H7 (cell line): ENCODE measurements around the gene LPO. TPM values are rescaled to one million over a fixed set of nuclear protein-coding genes. Genes with fewer than 3 reads are reported as not detected.

Experiments
- DNase-seq: peaks from one replicate; pipeline ENCODE4 v3.0.0; 2012
- H3K27me3 ChIP-seq: 2 replicates; pipeline ENCODE4 v1.6.0; 2011; ENCODE audit warnings: mild to moderate bottlenecking, low read length; ENCODE audit not compliant: control insufficient read depth, insufficient read depth
- H3K36me3 ChIP-seq: replicated peaks from 2 replicates; pipeline ENCODE4 v1.5.1; 2011; ENCODE audit warnings: low read length; ENCODE audit not compliant: control insufficient read depth, insufficient read depth
- H3K4me3 ChIP-seq: 2 replicates; pipeline ENCODE4 v1.5.1; 2011; ENCODE audit warnings: low read depth, mild to moderate bottlenecking, control low read depth, low read length, moderate library complexity; ENCODE audit not compliant: insufficient read depth
- total RNA-seq: library from RNA; depleted of rRNA; stranded (reverse); fragments of >200 nt; shearing (Covaris generic); gene quantifications from 2 replicates; pipeline ENCODE4 v1.2.3, GENCODE V29; 2014

LPO gene
- total RNA-seq, 1 experiment from 2014 or later: not detected

DNA sequence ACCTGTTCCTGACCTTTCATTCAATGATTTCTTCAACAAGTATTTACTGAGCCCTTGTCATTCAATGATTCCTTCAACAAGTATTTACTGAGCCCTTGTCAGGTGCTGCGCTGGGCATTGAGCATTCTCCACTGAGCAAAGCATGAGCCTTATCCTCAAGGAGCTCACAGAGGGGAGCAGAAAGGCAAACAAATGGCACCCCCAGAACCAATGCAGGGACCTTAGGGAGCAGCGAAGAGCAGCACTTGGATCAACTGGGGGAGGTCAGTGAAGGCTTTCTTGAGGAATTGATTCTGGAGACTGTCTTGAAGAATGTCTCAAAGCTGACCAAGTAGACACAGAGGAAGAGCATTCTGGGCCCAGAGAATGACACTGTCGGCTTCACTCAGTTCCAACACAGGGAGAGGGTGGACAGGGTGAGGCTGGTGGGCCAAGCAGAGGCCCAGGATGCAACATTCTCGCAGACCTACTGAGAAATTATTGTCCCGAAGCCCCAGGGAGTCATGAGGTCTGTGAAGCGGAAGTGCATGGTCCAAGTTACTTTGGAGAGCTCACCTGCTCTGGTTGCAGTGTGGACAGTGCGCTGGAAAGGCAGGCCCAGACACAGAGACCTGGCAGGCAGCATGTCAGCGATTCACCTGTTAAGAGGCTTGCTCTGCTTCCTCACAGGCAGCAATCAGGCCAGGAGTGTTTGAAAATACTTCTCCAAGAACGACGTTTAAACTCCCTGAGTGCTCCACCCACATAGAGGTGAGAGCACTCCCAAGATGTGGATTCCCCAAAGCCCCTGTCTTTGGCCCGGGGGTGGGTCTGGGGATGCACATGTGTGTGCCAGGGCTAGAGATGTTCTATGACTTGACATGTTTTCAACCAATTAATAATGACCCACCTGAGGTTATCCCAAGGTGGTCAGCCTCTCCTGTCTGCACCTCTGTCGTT is 45.6 kb downstream of the LPO start:
- H3K36me3 ChIP-seq: no peaks in the 10 kb centered on the region
- H3K27me3 ChIP-seq: peaks cover 11% of the 10 kb centered on the region
- DNase-seq: no peak
- no peak overlapping the region for H3K4me3 ChIP-seq

DNA sequence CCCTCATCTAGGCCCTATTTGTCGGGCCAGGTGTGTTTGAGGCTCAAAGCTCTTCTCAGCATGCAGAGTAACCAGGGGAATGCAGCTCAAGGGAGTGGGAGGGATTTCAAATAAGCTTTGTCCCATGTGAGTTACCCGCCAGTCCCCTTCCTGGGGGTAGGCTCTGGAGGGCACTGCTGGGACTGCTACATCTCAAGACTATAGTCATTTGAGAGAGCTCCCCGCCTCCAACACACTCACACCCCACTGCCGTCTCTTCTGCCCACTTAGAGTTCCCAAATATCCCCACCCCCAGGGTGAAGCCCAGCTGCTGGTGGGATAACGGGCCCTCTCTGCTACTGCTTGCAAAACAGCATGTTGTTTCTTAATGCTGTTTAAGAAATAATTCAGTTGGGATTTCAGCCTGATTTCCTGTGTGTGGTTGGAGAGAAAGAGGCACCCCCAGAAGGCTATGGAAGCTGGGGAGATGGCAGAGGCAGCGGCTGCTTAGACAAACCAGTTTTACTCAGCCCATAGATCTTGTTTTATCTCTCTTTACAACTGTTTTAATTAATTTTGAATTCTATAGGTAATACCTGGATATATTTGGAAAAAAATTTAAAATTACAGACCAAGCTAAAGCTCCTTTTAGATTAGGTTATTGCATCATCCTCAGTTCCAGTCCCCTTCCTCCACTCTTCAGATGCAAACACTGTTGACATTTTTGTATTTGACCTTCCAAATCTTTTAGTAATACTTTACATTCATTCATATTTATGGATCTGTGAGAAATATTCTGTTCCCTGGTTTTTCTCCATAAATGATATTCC is 46.4 kb downstream of the LPO start:
- no peaks in the 10 kb centered on the region for H3K36me3 ChIP-seq
- H3K27me3 ChIP-seq: peaks cover 3% of the 10 kb centered on the region; the same call in 1 of the 2 replicates
- no peak overlapping the region for H3K4me3 ChIP-seq
- DNase-seq: peak; percentile 80

DNA sequence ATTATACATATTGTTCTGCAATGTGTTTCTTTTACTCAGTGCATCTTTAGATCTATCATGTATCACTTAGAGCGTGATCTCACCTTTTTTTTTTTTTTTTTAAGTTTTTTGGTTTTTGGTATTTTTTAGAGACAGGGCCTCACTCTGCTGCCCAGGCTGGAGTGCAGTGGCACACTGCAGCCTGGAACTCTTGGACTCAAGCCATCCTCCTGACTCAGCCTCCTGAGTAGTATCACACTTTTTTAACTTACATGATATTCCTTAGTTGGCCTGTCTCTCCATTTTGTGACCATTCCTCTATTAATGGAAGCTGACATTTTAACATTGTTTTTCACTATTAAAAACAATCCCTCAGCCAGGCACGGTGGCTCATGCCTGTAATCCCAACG is 47.0 kb downstream of the LPO start:
- DNase-seq: no peak
- Histone ChIP-seq H3K36me3 (no peaks in the 10 kb centered on the region), H3K27me3 (no peaks in the 10 kb centered on the region; the same call in 1 of the 2 replicates), H3K4me3 (no peak overlapping the region)

DNA sequence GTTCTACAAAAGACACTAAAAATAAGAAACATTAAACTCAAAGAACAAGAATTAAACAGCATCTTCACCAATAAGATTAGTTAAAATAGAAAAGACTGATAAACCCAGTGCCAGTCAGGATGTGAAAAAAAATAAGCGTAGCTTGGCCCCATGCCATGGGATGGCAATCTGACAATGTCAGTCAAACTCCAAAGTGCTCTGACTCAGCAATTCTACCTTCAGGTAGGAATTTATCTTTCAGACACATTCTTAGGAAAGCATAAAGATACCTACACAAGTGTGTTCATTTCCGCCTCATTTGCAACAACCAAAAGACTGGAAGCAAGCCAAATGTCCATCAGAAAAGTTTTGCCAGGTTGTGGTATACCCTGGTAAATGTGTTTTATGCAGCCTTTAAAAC is 51.5 kb downstream of the LPO start:
- Histone ChIP-seq H3K27me3 (no peaks in the 10 kb centered on the region), H3K4me3 (no peak overlapping the region), H3K36me3 (no peaks in the 10 kb centered on the region)
- DNase-seq: no peak

DNA sequence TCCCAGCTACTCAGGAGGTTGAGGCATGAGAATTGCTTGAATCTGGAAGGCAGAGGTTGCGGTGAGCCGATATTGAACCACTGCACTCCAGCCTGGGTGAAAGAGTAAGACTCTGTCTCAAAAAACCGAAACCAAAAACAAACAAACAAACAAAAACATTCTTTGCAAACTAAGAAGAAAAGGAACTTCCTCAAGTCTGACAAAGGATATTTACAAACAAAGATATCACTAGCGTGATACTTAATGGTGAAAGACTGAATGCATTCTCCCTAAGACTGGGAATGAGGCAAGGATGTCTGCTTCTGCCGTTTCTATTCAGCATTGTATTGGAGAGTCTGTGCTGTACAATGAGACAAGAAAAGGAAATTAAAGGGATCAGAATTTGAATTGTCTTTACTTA is 52.9 kb downstream of the LPO start:
- H3K4me3 ChIP-seq: no peak overlapping the region
- no peak for DNase-seq
- no peaks in the 10 kb centered on the region for H3K36me3 ChIP-seq
- no peaks in the 10 kb centered on the region for H3K27me3 ChIP-seq

DNA sequence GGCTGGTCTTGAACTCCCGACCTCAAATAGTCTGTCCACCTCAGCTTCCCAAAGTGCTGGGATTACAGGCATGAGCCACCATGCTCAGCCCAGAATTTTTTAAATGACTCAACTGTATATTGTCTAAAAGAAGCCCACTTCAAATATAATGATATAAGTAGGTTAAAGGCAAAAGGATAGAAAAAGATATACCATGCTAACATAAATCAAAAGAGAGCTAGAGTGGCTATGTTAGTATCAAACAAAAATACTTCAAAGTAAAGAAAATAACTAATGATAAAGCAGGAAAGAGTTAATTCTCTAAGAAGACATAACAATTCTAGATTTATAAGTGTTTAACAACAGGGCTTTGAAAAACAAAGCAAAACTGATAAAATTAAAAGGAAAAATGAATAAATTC is 55.6 kb downstream of the LPO start:
- Histone ChIP-seq H3K4me3 (no peak overlapping the region), H3K27me3 (no peaks in the 10 kb centered on the region), H3K36me3 (no peaks in the 10 kb centered on the region)
- no peak for DNase-seq

DNA sequence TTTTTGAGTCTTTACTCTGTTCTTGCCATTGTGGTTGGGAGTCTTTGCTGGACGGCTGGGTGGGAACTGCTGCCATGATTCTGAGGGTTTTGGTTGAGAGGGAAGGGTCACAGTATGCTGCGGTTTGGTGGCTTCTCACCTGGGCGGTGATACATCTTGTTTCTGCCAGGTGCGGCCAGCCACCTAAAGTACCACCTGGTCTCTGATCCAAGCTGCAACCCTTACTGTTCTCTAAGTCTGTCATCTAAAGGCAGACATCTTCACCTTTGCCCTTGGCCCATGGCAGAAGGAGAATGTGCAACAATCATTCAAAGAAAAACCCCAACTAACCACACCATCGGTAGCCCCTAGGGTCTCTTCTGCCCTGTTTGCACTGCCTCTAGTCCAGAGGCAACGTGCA is 62.0 kb downstream of the LPO start:
- DNase-seq: peak; percentile 22
- H3K36me3 ChIP-seq: no peaks in the 10 kb centered on the region
- no peak overlapping the region for H3K4me3 ChIP-seq
- no peaks in the 10 kb centered on the region; the same call in 1 of the 2 replicates for H3K27me3 ChIP-seq

DNA sequence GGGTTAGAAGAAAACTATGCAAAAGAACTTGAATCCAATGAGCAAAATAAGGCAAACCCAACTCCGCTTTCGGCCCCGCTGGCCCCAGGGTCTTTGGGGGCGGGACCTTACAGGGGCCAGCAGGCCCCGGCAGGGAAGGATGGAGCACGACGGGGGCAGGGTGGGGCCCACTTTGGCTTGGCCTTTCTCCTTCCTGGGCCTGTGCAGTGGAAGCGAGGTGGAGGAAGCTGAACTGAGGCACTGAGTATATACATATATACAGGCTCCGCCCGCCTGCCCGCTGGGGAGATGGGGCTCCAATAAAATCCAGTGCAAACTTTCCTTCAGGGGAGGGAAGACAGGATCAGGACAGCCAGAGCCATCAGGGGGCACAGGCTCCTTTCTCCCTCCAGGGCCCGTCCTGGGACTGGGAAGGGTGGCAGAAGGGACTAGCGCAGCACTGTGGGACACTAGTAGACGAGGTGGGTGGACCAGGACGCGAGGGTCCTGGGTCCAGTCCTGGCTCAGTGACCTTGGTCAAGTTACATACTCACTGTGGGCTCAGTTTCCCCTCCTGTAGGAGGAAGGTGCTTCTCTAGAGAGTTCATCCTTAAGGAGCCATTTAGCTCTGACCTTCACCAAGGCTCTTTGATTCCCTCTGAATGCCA is 63.2 kb downstream of the LPO start:
- peak; percentile 48 for DNase-seq
- H3K36me3 ChIP-seq: no peaks in the 10 kb centered on the region
- H3K4me3 ChIP-seq: no peak overlapping the region
- no peaks in the 10 kb centered on the region; the same call in 1 of the 2 replicates for H3K27me3 ChIP-seq

DNA sequence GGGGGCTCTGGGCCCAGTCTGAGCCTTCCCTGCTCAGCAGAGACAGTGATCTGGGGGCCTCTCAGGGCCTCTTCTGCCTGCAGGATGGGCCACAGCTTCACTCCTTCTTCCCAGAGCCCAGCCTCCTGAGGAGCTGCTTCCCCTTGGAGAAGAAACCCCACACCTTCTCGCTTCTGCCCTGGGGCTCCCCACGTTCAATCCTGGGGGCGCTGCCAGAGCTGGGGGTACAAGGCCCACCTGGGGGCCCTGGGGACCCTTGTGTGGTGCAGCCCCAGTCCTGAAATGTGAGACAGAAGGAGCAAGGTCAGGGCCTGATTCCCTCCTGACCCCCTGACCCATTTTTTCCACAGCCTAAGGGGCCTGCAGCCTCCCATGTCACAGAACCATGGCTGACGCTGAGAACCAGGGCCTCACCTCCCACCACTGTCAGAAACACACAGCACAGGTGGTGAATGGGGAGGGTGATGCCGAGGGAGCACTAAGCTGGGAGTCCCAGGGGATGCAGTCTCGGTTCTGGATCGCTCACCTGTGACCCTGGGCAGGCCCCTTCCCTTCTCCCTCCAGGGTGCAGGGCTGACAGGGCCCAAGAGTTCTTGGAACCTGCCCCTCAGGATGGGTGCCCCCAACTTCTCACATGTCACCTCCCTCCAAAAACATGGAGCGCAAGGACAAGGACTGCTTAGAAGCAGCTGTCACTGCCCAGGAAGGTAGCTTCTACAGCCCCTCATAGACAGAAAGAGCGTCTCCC is 64.0 kb downstream of the LPO start:
- no peak overlapping the region for H3K4me3 ChIP-seq

DNA sequence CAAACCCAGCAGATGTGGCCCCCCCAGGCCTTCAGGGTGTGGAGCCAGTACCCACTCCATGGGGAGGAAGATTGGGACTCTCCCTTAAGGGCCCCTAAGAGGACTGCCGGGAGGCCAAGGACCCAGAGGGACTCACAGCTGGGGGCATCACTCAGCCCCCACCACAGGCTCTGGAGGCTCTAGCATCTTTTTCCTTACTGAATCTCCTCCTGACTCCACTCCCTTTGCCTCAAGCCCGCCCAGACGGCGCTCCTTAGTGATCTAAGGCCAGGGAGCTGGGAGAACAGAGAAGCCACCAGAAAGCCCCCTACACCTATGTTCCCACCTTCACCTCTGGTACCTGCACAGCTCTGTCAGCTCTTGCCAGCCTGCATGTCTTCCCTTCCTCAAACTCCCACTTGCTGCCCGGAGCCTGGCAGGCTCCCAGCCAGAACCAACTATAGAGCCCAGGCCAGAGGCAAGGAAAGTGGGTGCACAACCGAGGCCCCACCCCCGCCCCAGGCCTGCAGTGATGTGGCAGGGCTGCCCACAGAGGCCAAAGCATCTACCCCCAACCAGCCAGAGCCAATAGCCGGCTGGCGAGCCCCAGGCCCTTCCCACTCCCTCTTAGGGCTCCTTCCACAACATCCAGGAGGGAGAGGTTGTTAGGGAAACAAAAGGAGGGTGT is 64.7 kb downstream of the LPO start:
- Histone ChIP-seq H3K36me3 (no peaks in the 10 kb centered on the region; the same call in 1 of the 2 replicates), H3K27me3 (no peaks in the 10 kb centered on the region; the same call in 1 of the 2 replicates), H3K4me3 (no peak overlapping the region)
- peak; percentile 70 for DNase-seq

More for the DNA sequence above, 64.0 kb downstream of the LPO start:
- DNase-seq: peak; percentile 38
- Histone ChIP-seq H3K27me3 (no peaks in the 10 kb centered on the region; the same call in 1 of the 2 replicates), H3K36me3 (no peaks in the 10 kb centered on the region; the same call in 1 of the 2 replicates)

DNA sequence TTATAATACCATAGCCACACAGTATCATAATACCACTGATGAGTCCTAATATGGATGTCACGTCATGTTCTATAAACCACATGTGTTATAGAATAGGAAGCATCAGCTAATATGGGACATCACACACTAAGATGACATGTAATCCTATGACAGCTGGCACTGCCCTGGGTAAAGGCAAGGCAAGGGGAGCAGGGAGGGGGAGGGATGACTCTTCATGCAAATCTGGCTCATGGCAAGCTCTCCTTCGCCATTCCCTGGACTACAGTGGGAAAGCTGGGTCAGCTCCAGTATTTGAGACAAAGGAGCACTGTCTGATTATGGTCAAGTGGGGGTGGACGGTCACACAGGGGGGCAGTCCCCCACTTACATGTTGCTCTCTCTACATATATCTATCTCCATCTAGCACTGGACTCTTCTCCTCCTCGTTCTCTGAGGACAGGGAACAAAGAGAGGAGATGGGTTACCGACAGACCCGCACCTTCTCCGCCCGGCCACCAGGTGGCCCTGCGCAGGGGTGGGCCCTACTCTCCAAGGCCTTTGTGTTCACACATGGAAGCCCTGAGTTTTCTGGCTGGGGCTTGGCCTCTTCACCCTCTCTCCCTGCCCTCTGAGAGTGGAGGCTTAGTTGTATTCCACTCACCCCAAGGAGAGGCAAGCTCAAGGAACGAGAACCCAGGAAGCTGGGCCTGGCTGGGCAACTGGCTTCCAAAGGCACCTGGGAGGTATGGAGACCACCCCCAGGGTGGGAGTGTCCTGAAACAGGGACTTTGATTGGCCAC is 65.8 kb downstream of the LPO start:
- Histone ChIP-seq H3K4me3 (no peak overlapping the region), H3K27me3 (no peaks in the 10 kb centered on the region; the same call in 1 of the 2 replicates), H3K36me3 (no peaks in the 10 kb centered on the region; the same call in 1 of the 2 replicates)
- peak; percentile 96 for DNase-seq

DNA sequence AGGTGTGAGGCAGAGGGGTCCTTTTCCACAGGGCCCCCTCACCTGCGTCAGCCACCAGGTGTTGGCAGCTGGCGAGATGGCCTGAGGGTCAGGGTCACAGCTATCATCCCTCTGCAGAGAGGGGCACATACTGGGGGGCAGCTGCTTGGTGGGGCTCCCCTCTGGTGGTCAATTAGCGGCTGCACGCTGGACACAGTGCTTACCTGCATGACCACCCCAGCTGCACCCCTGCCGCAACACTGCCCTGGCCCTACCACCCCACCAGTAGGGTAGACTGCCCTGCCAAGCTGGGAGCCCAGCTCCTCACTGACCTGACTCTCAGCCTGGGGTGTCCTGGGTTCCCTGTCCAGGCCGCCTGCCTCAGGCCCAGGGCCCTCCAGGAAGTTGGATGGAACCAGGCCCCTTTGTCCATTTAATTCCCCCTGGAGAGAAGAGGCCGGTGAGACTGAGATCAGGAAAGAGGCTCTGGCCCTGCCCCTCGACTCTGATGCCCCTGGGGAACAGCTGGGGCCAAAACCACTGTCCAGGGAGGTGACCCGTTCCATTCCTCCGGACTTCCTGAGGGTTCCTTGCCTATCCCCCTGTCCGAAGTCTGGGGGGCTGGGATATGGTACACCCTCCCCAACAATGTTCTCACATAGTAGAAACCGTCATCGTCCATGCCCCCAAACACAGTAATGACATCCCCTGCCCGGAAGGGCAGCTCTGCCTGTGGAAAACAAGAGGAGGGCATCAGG is 66.5 kb downstream of the LPO start:
- peak; percentile 33 for DNase-seq
- no peaks in the 10 kb centered on the region; the same call in 1 of the 2 replicates for H3K27me3 ChIP-seq
- H3K36me3 ChIP-seq: no peaks in the 10 kb centered on the region; the same call in 1 of the 2 replicates
- H3K4me3 ChIP-seq: no peak overlapping the region
